Measurements from ENCODE around the gene MAML3.

Gene MAML3

DNA sequence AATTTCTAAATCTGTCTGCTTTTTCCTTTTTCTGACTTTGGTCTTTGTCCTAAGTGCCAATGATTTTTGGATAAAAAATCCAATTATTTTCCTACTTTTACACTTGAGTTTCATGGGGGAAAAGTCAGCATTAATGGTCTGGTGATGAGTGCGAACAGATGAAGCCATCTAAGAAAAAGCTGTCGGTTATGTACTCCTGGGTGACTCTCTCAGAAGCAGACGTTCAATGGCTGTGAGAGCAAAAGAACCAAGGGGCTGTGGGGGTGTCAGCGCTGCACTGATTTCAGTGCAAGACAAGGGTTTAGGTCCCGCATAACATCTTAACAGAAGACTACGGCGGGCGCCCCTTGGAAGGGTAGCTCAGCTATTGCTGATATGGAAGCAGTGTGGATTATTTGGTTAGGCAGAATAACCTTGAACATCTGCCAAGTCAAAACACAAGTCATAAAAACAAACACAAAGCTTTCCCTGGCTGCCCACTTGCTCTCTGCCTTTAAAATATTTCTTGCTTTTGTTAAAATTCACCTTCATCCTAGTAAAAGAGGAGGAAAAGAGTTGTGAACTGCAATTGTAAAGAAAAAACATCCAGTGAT is 240.5 kb downstream of the MAML3 start:
- no peak for DNase-seq

DNA sequence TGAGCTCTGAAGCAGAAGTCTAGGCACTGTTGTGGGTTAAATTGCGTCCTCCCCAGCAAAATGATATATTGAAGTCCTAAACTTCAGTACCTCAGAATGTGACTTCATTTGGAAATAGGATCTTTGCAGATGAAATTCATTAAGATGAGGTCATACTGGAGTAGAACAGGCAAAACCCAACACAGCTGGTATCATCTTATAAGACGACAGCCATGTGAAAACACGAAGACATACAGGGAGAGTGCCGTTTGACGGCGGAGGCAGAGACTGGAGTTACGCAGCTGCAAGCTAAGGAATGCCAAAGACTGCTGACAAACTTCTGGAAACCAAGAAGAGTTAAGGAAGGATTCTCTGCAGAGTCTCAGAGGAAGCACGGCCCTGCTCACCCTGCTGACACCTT is 241.5 kb downstream of the MAML3 start:
- no peak for DNase-seq

DNA sequence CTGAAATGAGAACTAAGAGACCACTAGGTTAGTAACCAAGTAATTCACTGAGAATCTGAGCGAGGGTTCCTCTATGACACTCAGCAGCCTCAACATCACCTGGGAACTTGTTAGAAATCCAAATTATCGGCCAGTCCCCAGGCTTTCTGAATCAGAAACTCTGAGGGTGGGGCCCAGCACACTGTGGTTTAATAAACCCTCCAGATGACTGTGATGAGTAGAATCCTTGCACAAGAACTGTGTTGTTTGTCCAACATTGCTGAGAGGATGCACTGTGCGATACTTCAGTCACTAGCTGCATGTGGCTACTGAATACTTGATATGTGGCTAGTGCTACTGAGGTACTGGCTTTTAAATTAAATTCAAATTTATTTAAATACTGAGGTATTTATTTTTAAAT is 243.9 kb downstream of the MAML3 start:
- DNase-seq = no peak

DNA sequence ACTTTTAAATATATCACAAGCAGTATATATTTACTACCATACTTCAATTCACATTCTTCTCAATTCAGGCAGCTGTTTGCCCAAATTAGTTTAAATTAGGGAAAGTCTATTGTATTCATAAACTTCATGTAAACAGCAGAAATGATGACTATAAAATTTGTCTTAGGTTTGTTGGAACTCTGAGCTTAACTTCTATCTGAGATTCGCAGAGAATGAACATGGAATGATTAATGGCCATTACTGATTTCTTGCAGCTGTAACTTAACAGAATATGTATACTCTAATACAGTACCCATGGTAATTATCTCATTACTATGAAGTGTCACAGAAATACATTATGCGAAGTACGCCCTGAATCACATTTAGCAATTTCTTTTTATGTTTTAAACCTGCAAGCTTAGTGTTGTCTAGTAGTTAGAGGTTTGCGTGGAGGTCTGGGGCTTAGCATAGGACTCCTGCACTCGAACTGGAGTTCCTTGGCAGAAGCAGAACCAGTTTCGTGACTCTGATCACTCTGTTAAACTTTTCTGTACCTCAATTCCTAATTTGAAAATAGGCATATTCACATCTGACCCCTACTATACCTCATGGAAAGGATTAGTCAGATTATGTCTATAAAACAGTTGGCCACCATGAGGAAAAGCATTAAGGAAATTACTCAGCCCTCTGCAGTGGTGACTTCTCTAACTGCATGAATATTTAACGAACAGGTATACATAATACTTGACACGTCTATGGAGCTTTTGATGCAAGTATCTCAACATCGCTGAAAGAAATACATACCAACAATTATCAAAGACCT is 245.1 kb downstream of the MAML3 start:
- no peak for DNase-seq

DNA sequence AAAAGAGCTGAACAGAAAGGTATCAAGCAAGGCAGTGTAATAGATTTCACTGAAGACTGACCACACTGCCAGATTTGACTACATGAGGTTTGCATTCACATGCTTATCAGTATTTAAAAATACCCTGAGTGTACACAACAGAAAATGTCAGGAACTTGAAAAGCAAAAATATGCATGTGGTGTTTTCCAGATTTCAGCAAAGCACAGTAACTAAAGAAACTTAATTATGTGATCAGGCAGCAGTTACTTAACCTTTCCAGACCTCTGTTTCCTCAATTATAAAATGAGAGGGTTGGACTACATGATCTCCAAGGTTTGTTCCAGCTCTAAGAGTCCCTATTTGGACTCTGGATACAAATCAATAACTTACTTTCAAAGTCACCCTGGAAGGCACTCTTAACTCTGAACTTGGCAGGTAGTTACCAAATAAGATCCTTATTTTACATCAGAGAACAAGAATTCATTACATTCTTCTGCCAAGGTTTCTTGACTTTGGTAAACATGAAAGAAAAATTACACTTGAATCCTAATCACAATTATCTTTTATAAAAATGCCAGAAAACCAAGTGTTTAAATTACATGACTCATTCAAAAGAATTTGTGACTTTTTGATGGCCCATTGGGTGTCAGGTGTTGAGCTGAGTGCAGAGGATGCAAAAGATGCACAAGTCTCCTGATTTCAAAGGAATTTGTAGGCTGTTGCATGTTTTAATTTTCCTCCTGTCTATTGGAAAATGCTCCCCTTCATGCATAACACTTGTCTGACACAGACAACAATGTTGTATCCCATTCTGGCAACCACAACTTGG is 246.8 kb downstream of the MAML3 start:
- DNase-seq = no peak

DNA sequence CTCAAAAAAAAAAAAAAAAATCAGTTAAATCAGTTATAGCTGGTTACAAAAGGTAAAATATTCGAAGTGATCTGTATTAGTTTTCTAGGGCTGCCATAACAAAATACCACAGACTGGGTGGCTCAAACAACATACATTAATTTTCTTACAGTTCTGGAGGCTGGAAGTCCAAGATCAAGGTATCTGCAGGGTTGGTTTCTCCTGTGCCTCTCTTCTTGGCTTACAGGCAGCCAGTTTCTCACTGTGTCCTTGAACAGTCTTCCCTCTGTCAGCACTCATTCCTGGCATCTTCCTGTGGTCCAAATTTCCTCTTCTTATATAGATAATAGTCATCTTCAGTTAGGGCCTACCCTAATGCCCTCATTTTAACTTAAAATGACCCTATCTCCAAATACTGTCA is 248.5 kb downstream of the MAML3 start:
- DNase-seq = no peak

DNA sequence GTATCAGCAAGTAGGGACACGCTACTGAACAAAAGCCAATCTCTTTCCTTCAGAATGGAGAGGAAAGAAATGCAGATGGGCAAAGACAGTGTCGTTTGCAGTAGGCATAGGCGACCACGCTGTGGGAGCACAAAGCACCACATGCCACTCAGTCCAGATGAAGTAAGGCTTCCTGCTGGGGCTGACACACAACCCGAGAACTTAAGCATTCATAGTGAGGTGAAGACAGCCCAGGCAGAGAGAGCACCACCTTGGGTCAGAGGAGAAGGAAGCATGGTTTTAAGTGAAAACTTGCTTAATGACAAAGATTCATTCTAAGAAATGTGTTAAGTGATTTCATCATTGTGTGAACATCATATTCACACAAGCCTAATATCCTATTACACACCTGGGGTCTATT is 249.6 kb downstream of the MAML3 start:
- DNase-seq = no peak

DNA sequence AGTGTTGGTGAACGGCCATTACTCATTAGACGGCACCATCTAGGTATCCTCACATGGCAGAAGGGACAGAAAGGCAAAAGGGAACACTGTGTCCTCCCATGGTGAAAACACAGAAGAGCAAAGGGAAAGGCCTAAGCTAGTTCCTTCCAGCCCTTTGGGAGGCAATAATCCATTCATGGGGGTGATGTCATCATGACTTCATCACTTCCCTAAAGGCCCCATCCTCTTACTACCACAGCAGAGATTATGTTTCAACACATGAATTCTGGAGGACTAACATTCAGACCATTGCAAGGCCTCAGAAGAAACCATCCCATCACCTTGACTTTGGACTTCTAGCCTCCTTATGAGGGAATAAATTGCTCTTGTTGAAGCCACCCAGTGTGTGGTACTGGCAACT is 250.1 kb downstream of the MAML3 start:
- no peak for DNase-seq

DNA sequence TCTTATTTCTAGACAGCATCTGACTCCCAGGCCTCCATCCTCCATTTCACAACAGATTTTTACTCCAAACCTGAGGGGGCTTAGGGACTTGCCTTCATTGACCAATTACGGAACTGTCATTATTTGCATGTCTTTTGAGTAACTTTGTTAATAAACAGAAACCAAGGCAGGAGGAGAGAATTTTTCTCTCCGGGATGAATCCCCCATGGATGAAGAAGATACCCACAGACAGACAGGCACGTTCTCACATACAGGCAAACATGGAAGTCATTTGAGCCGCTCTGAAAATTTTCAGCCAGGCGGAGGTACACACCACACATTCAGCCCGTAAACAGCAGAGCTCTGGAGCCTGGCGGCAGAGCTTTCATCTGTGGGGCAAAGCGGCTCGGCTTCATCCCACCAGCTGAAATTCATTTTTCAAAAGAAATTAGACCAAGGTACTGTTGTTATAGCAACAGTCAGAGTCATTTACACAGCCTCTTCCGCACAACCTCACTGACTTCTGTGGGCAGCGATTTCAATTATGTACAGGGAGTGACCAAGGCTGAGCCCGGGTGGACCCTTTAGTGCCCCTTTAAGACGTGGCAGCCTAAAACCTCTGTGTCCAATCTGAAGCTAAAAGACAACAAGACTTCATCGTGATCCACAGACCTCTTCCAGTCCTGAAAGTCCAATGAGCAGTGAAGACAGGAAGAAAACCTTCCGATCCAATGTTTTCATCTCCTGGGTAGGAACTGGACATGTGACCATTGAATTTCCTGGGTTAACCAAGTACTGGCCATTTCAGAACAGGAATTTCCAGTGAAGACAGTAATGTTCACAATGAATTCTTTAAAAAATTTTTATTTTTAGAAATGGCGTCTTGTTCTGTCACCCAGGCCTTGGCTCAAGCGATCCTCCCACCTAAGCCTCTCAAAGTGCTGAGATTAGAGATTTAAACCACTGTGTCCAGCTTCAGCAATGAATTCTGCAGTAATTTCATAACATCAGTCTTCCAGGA is 251.4 kb downstream of the MAML3 start:
- no peak for DNase-seq

DNA sequence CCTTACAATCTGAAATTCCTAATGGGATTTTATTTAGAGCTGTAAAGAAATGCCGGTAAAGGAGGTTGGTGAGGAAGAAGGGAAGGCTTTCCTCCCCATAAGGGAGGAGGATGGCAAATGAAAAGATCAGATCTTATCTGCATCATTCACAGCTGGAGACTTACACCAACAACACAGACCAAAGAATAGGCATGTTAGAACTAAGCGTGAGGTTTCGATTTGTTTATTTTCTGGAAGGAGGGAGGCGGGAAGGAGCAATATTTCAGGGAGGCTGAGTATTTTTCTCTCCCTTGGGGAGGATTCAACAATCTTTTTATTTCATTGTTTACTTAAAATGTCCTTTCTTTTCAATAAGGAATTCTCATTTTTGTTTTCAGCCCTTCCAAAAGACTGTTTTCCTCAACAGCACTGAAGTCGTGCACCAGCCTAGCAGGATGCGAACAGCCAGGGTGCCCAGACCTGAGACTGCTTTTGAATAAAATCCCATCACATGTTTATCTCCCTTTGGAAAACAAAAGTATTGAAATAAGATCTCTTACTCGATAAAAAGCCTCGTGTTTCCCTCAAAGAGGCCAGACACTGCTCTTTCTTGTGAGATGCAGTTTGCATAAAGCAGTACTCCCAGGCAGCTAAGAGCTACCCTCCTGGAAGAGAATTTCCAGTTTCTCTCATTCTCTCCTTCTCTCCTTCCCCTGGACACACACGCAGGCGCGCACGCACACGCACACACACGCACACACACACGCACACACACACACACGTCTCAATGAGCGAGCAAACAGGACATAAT is 252.3 kb downstream of the MAML3 start:
- no peak for DNase-seq

DNA sequence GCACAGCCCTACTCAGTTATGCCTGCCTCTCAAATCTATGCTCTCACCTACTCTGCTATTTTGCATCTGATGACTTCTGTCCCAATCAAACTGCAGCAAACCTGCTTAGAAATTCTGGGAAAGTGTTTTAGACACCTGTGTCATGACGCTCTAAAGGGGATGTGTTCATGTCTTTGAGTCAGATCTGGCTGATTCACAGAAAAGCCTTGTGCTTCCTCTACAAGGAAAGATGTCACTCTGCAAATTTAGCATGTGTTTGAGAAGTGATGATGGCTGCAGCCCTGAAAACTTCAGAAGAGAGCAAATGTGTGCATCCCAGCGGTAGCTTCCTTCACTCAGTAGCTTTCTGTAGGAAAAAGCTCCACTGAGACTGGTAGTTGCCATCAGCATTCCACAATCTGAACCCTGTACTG is 253.0 kb downstream of the MAML3 start:
- DNase-seq = no peak

DNA sequence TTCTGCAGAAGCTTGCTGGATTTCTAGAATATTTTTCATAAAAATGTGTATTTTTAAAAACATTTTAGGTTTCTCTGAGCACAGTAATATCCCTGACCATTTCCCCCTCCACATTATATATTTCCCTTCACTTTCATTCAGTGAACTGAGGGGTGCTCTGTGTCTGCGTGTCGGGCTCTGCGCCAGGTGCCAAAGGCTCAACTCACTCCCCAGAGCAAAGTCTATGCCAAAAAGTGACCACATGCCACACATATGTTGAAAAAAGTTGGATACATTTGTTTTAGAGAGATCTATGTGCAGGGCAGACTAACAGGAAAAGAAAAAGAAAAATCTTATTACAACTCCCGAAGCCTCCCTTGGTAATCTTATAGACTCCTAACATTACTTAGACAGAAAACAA is 254.6 kb downstream of the MAML3 start:
- DNase-seq = no peak

DNA sequence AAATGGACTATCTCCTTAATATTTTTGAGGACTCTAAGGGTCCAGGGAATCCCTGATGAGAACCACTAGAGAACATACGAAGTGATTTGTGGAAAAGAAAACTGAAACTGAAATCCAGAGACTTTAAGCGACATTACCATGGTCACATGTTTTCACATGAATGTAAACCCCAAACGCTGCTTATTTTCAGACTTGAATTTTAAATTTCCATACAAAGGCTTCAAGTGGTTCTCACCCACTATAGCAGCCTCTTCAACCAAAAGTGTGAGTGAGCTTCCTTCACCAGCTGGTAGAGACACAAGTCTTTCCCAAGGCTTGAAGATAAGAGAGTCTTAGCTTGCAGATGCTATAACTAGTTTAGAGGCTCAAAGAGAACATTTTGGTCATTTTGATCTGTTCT is 255.7 kb downstream of the MAML3 start:
- DNase-seq = no peak

DNA sequence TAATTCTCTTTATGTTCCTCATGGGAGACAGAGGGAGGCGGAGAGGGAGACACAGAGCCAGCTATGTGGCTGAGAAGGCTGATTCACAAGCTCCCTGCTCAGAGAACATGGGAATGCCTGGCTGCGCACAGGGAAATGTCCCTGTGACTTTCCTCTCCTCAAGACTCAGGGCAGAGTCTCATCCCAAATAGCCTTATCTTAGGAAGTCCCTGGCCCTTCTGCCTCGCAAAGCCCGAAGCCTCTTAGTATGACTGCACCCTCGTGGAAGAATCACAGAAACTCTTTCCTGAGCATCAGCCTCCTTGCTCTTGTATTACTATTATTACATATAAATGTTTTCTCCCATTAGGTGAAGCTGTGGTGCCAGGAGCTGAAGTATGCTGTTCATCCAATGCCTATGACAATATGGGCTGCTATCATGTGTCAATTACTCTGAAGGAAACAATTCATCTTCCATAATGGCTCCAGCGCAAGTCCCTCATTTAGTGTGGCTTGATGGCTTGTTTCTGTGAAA is 257.8 kb downstream of the MAML3 start:
- DNase-seq = no peak

DNA sequence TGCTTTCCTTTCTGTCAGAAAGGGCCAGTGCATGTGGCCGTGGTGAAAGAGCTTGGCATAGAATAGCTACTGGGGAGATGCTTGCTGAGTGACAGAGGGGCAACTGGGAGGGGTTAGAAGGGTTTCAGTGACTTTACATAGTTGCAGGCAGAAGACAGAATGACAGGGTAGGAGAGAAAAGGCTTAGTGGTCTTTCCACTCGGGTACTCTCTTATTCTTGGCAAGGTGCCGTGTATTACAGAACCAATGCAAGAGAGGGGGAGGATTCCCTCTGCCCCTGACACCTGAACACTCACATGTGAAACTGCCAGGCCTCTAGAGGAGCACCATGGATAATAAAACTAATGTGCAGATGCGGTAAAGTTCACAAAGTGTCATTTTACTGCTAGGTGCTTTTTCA is 260.2 kb downstream of the MAML3 start:
- no peak for DNase-seq

DNA sequence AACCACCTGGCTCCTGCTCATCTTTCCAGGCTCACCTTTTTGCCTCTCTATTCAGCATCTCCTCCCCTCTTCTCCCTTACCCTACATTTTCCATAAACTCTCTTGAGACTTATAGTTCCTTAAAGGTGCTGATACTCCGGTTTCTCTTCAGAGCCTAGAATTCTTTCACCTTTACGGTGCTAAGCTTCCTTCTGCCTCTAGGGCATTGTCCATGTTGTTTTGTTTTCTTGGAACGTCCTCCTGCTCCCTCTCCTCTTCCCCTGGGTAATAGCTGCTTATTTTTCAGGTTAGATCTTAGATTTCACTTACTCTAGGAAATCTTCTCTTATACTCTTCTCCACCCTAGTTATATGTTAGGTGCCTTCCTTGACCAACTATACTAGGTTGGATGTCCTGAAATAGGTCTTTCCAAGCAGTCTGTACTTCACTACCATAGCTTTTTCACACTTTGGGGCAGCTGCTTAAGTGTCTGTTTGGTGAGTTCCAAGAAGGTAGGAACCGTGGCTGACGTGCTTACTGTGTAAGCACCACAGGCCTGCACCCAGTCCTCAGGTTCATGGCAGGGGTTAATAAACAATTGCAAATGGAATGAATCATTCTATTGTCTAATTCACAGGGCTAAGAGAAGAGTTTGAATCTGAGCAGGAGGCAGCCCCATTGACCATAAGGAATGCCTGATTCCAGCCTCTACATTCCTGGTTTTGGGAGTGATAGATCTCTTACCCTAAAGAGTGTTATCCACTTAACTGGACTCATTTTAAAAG is 260.8 kb downstream of the MAML3 start:
- no peak for DNase-seq

DNA sequence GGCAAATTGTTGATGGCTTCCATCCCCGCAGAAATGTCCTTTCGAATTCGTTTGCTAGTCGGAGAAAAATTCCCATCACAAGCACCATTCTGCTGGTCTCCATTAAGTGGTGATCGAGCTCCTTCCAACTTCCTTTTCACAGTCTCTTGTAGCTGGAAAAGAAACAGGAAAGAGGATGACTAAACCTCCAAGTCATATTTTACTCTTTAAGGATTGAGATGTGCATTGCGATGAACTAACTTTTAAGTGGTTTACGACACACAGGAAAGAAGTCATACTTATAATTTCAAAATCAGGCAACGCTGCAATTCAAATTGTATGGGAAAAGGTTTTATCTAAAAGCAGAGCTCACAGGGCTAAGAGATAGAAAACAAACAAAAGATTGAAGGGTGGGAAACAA is 263.2 kb downstream of the MAML3 start:
- no peak for DNase-seq

DNA sequence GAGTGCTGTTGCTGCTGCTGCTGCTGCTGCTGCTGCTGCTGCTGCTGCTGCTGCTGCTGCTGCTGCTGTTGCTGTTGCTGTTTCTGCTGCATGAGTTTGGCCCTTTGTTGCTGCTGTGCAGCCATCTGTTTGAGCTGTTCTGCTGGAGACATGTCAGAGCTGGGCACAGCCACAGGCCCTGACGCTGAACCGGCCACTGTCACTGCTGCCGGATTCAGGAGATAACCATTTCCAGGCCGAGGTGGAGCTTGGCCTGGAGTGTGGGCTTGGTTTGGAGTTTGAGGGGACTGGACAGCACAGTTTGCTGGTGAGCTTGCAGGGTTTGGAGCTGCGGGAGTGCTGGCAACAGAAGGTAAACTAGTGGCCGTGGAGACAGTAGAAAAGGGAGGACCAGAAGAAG is 264.1 kb downstream of the MAML3 start:
- DNase-seq = no peak

DNA sequence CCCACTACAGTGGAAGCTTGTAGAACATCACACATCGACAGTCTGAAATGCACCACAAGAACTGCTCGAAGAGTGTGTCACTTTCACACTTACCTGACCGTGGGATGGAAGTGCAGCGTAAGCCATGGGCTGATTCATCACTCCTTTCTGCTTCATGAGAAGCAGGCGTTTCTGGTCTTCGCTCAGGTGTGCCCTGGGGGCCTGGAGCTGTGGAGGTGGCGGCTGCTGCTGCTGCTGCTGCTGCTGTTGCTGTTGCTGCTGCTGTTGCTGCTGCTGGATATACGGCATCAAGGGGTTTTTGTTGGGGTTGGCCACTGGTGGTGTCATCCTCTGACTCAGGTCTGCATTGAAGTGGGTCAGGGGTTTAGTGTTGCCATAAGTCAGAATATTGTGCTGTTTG is 264.7 kb downstream of the MAML3 start:
- no peak for DNase-seq

DNA sequence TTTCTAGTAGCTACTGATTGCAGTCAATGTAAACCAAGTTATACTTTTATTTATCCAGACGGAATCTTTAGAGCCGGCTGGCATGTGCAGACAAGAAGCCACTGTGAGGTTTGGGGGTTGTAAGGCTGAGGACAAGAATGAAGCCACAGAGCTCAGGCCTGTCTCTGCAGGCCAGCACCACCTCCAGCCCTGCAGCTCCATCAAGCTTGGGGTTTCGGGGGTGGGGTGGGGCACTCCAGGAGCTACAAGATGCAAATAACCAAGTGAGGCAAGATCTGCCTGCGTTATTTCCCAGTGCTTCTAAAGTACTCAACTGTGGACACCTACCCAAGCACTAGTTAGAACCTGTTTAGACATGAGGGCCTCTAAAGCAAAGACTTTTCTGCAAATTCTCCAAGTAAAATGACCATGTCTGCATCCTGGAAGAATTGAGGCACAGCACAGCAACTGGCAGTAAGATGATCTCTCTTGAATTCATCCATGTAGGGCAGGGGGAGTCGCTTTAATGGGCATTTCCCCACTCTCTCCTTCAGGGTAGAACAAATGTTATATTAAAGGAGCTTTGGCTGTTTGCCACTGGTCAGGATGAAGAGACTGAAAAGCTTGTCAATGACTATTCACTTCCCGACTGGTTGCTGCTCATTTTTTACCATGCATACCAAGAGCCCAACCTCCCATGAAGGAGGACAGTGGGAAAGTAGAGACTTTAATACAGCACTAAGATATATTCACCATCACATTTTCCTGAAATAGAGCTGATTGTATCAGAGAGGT is 265.8 kb downstream of the MAML3 start:
- DNase-seq = no peak
